OCI-LY1 (cell line): Measurements from ENCODE around the gene KCNIP2.

ENCODE experiments used
- H2AFZ ChIP-seq: fragments of 200-600 bp; sonication (generic), shearing (Covaris generic); 2 replicates; pipeline ENCODE4 v1.6.0; 2014; ENCODE audit warnings: antibody characterized with exemption, mild to moderate bottlenecking, low read length
- H3F3A ChIP-seq: fragments of 200-600 bp; sonication (generic), shearing (Covaris generic); 2 replicates; pipeline ENCODE4 v1.6.0; 2014; ENCODE audit warnings: mild to moderate bottlenecking, antibody characterized with exemption, low read length, moderate library complexity; ENCODE audit not compliant: insufficient read depth
- H3K27ac ChIP-seq: fragments of 200-600 bp; sonication (generic); 2 replicates; pipeline ENCODE4 v1.5.1; 2014; ENCODE audit warnings: low read length, mixed run types, mild to moderate bottlenecking, low read depth; ENCODE audit not compliant: poor library complexity, severe bottlenecking
- H3K27me3 ChIP-seq: fragments of 200-600 bp; sonication (generic); 2 replicates; pipeline ENCODE4 v1.6.0; 2014; ENCODE audit warnings: antibody characterized with exemption, mild to moderate bottlenecking, low read length, moderate library complexity; ENCODE audit not compliant: insufficient read depth
- H3K36me3 ChIP-seq: fragments of 200-600 bp; sonication (generic); 2 replicates; pipeline ENCODE4 v1.6.1; 2014; ENCODE audit warnings: mild to moderate bottlenecking, antibody characterized with exemption, low read length, moderate library complexity, mixed read lengths; ENCODE audit not compliant: insufficient read depth
- H3K4me1 ChIP-seq: fragments of 200-600 bp; sonication (generic); 2 replicates; pipeline ENCODE4 v1.5.1; 2014; ENCODE audit warnings: mild to moderate bottlenecking, low read length, moderate library complexity; ENCODE audit not compliant: insufficient read depth, severe bottlenecking
- H3K4me2 ChIP-seq: fragments of 200-600 bp; sonication (generic), shearing (Covaris generic); 2 replicates; pipeline ENCODE4 v1.6.1; 2014; ENCODE audit warnings: low read length
- H3K4me3 ChIP-seq: fragments of 200-600 bp; sonication (generic); 2 replicates; pipeline ENCODE4 v1.5.1; 2014; ENCODE audit warnings: low read length, low read depth, mild to moderate bottlenecking, mixed read lengths; ENCODE audit not compliant: poor library complexity, severe bottlenecking
- H3K79me2 ChIP-seq: fragments of 200-600 bp; shearing (Covaris generic); 2 replicates; pipeline ENCODE4 v1.6.1; 2016; ENCODE audit warnings: mixed run types, low read length, mixed read lengths; ENCODE audit not compliant: insufficient read depth
- H3K9ac ChIP-seq: fragments of 200-600 bp; sonication (generic), shearing (Covaris generic); 2 replicates; pipeline ENCODE4 v1.6.1; 2014; ENCODE audit warnings: mild to moderate bottlenecking, low read length, mixed read lengths
- H3K9me2 ChIP-seq: fragments of 200-600 bp; sonication (generic), shearing (Covaris generic); 2 replicates; pipeline ENCODE4 v1.6.1; 2014; ENCODE audit warnings: low read depth, mild to moderate bottlenecking, low read length, mixed read lengths
- H3K9me3 ChIP-seq: fragments of 200-600 bp; shearing (Covaris generic); 2 replicates; pipeline ENCODE4 v1.6.1; 2014; ENCODE audit warnings: low read length, mixed read lengths
- H4K20me1 ChIP-seq: fragments of 200-600 bp; sonication (generic), shearing (Covaris generic); 2 replicates; pipeline ENCODE4 v1.6.0; 2016; ENCODE audit warnings: mild to moderate bottlenecking, low read length; ENCODE audit not compliant: insufficient read depth
- EZH2 ChIP-seq: fragments of 200-600 bp; sonication (generic), shearing (Covaris generic); IDR thresholded peaks from 2 replicates; pipeline ENCODE4 v1.8.0; 2017; ENCODE audit warnings: borderline replicate concordance, mixed run types, mild to moderate bottlenecking, antibody characterized with exemption, low read length, moderate library complexity, mixed read lengths
- TF ChIP-seq, protein P1 (sequence below): fragments of 200-600 bp; sonication (generic), shearing (Covaris generic); IDR thresholded peaks from 2 replicates; pipeline ENCODE4 v1.5.1; 2017; ENCODE audit warnings: mild to moderate bottlenecking, antibody characterized with exemption, low read length, moderate library complexity, mixed read lengths

Gene KCNIP2

GRCh38 chr10:101827919-101828600 is 15.5 kb downstream of the KCNIP2 start:
- no peaks in the 10 kb centered on the region for H3K79me2 ChIP-seq
- no peaks in the 10 kb centered on the region for H3K36me3 ChIP-seq
- peaks cover 25% of the 10 kb centered on the region for H3K4me1 ChIP-seq
- no peak overlapping the region for H3K4me2 ChIP-seq
- H3K4me3 ChIP-seq, result no peak overlapping the region
- H4K20me1 ChIP-seq, result no peaks in the 10 kb centered on the region
- no peak overlapping the region for H2AFZ ChIP-seq
- H3K27me3 ChIP-seq, result no peaks in the 10 kb centered on the region
- H3K9me3 ChIP-seq, result no peaks in the 10 kb centered on the region
- 0 out of 2 replicates have a peak, but pooled peaks cover 4% of the 10 kb centered on the region for H3F3A ChIP-seq
- no peak overlapping the region for H3K9ac ChIP-seq
- no peaks in the 10 kb centered on the region for H3K9me2 ChIP-seq
- TF ChIP-seq, protein P1, sequence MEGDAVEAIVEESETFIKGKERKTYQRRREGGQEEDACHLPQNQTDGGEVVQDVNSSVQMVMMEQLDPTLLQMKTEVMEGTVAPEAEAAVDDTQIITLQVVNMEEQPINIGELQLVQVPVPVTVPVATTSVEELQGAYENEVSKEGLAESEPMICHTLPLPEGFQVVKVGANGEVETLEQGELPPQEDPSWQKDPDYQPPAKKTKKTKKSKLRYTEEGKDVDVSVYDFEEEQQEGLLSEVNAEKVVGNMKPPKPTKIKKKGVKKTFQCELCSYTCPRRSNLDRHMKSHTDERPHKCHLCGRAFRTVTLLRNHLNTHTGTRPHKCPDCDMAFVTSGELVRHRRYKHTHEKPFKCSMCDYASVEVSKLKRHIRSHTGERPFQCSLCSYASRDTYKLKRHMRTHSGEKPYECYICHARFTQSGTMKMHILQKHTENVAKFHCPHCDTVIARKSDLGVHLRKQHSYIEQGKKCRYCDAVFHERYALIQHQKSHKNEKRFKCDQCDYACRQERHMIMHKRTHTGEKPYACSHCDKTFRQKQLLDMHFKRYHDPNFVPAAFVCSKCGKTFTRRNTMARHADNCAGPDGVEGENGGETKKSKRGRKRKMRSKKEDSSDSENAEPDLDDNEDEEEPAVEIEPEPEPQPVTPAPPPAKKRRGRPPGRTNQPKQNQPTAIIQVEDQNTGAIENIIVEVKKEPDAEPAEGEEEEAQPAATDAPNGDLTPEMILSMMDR, result no peak
- no peak for TF ChIP-seq EZH2
- H3K27ac ChIP-seq, result no peak overlapping the region

GRCh38 chr10:101826852-101827434 is 16.7 kb downstream of the KCNIP2 start:
- TF ChIP-seq EZH2, result no peak
- TF ChIP-seq, protein P1, result no peak
- Histone ChIP-seq H3K4me1 (peaks cover 25% of the 10 kb centered on the region), H3K9ac (no peak overlapping the region), H3K79me2 (no peaks in the 10 kb centered on the region), H3K27me3 (no peaks in the 10 kb centered on the region), H3K4me3 (no peak overlapping the region), H3F3A (0 out of 2 replicates have a peak, but pooled peaks cover 4% of the 10 kb centered on the region), H2AFZ (no peak overlapping the region), H3K9me2 (no peaks in the 10 kb centered on the region), H3K9me3 (no peaks in the 10 kb centered on the region), H4K20me1 (no peaks in the 10 kb centered on the region), H3K36me3 (no peaks in the 10 kb centered on the region), H3K4me2 (no peak overlapping the region), H3K27ac (no peak overlapping the region)

GRCh38 chr10:101824736-101825135 is 18.9 kb downstream of the KCNIP2 start:
- H3F3A ChIP-seq, result no peaks in the 10 kb centered on the region
- TF ChIP-seq EZH2, result no peak
- TF ChIP-seq, protein P1, result no peak
- H3K4me1 ChIP-seq, result peaks cover 7% of the 10 kb centered on the region
- H3K4me2 ChIP-seq, result no peak overlapping the region
- no peak overlapping the region for H3K9ac ChIP-seq
- H2AFZ ChIP-seq, result no peak overlapping the region
- no peaks in the 10 kb centered on the region for H4K20me1 ChIP-seq
- H3K36me3 ChIP-seq, result no peaks in the 10 kb centered on the region
- no peaks in the 10 kb centered on the region for H3K9me2 ChIP-seq
- no peaks in the 10 kb centered on the region for H3K9me3 ChIP-seq
- no peak overlapping the region for H3K27ac ChIP-seq
- no peaks in the 10 kb centered on the region for H3K79me2 ChIP-seq
- no peaks in the 10 kb centered on the region for H3K27me3 ChIP-seq
- no peak overlapping the region for H3K4me3 ChIP-seq
